A673 (cell line): Measurements from ENCODE around the gene RAB3A. TPM values are rescaled to one million over a fixed set of nuclear protein-coding genes. Genes with fewer than 3 reads are reported as not detected.

Source experiments
- BruUV-seq: library from RNA; stranded (reverse); fragments of 400-500 nt; replicated peaks from 2 replicates; lab custom pipeline; 2021; lab: Mats Ljungman, UMichigan
- CTCF ChIA-PET: fragments of 300-600 bp; sonication (Branson Sonifier 250); formaldehyde crosslinking; loops from one replicate; lab custom pipeline; 2022; ENCODE audit warnings: antibody characterized with exemption; lab: Charles Lee
- POLR2A ChIA-PET: fragments of 300-600 bp; sonication (Branson Sonifier 250); formaldehyde crosslinking; loops from one replicate; lab custom pipeline; 2022; ENCODE audit warnings: antibody characterized with exemption; ENCODE audit not compliant: low non-redundant PET; lab: Charles Lee
- DNase-seq: peaks from one replicate; pipeline ENCODE4 v3.0.0-alpha.2; 2015; ENCODE audit warnings: low spot score
- H3K27ac ChIP-seq: fragments of 200-600 bp; sonication (generic); 2 replicates; pipeline ENCODE4 v1.5.1; 2016; ENCODE audit warnings: mixed run types, low read depth, mild to moderate bottlenecking, mixed read lengths, antibody characterized with exemption, low read length; ENCODE audit not compliant: poor library complexity, severe bottlenecking
- H3K27me3 ChIP-seq: fragments of 200-600 bp; sonication (generic); replicated peaks from 2 replicates; pipeline ENCODE4 v1.6.1; 2017; ENCODE audit warnings: mixed run types, low read depth, mild to moderate bottlenecking, mixed read lengths, antibody characterized with exemption, low read length; ENCODE audit not compliant: insufficient read depth, poor library complexity
- H3K36me3 ChIP-seq: fragments of 200-600 bp; sonication (generic); 2 replicates; pipeline ENCODE4 v1.6.1; 2016; ENCODE audit warnings: mixed run types, mild to moderate bottlenecking, mixed read lengths, antibody characterized with exemption, low read length; ENCODE audit not compliant: insufficient read depth, poor library complexity, severe bottlenecking
- H3K4me1 ChIP-seq: fragments of 200-600 bp; sonication (generic); 2 replicates; pipeline ENCODE4 v1.6.1; 2017; ENCODE audit warnings: mixed run types, mild to moderate bottlenecking, mixed read lengths, antibody characterized with exemption, low read length; ENCODE audit not compliant: insufficient read depth, poor library complexity, severe bottlenecking
- H3K4me3 ChIP-seq: fragments of 200-600 bp; sonication (generic); 2 replicates; pipeline ENCODE4 v1.5.1; 2016; ENCODE audit warnings: low read depth, mixed run types, mild to moderate bottlenecking, mixed read lengths, low read length; ENCODE audit not compliant: poor library complexity, severe bottlenecking
- H3K9me3 ChIP-seq: fragments of 200-600 bp; sonication (generic); 2 replicates; pipeline ENCODE4 v1.6.1; 2016; ENCODE audit warnings: mixed run types, low read depth, mild to moderate bottlenecking, mixed read lengths, antibody characterized with exemption, low read length; ENCODE audit not compliant: poor library complexity, severe bottlenecking
- CTCF ChIP-seq: fragments of 300-800, 200-600 bp; sonication (generic); conservative IDR thresholded peaks from 2 replicates; pipeline ENCODE4 v1.5.1; 2017; ENCODE audit warnings: low read depth, mild to moderate bottlenecking, antibody characterized with exemption, low read length, moderate library complexity, mixed read lengths
- EZH2 ChIP-seq: fragments of 200-600 bp; sonication (generic); IDR thresholded peaks from 2 replicates; pipeline ENCODE4 v1.6.1; 2017; ENCODE audit warnings: borderline replicate concordance, low read depth, mild to moderate bottlenecking, mixed read lengths, antibody characterized with exemption, low read length; ENCODE audit not compliant: poor library complexity, severe bottlenecking
- intact Hi-C: fragments of 100-400 bp; cut with micrococcal nuclease; formaldehyde crosslinking; loops from one replicate; pipeline ENCODE4 v1.10.0; 2022; ENCODE audit not compliant: unreplicated experiment
- total RNA-seq: library from RNA; stranded (reverse); gene quantifications from 2 replicates; pipeline ENCODE4 v1.2.3, GENCODE V29; 2021

The RAB3A gene
- total RNA-seq, 1 experiment from 2014 or later, result 2.9 TPM

GRCh38 chr19:18152817-18153555 lies 50.9 kb downstream of the RAB3A start, which contains the start of gene PIK3R2:
PIK3R2 (plus strand) TSS chr19:18153163; CDS start chr19:18155880, 2,717 bp downstream.
- BruUV-seq, result no TSS peak
- CTCF ChIA-PET, result interaction anchor here (0.6 to 2.0 kb wide), 3 partner anchors 8 to 658 kb away, joined by 3 to 11 read pairs (median 3); no protein-coding TSS in a partner anchor
- POLR2A ChIA-PET, result interaction anchor here (0.6 kb wide), 1 partner anchor 633 kb away, joined by 7 read pairs; no protein-coding TSS in a partner anchor
- peak; percentile 99 for DNase-seq
- Histone ChIP-seq H3K36me3 (peaks cover 10% of the 10 kb centered on the region), H3K9me3 (no peaks in the 10 kb centered on the region), H3K27me3 (no peaks in the 10 kb centered on the region), H3K4me1 (peaks cover 7% of the 10 kb centered on the region), H3K4me3 (peak within 1 kb of the TSS; percentile 96), H3K27ac (peak within 1 kb of the TSS; percentile 93)
- intact Hi-C loops, result loop anchor here (2.0 to 5.0 kb wide), 4 partner anchors 40 to 169 kb away; partner anchors contain the start of genes ARRDC2, LSM4 and MPV17L2
- TF ChIP-seq CTCF (peak; percentile 48; the same call in 1 of the 2 replicates), EZH2 (no peak)

GRCh38 chr19:18152442-18152816 lies 51.4 kb downstream of the RAB3A start:
- ChIA-PET CTCF (interaction anchor here (0.6 to 2.0 kb wide), 3 partner anchors 9 to 658 kb away, joined by 3 to 11 read pairs (median 3); no protein-coding TSS in a partner anchor), POLR2A (interaction anchor here (0.6 to 0.7 kb wide), 2 partner anchors 293 to 634 kb away, joined by 5 to 7 read pairs; no protein-coding TSS in a partner anchor)
- intact Hi-C loops, result loop anchor here (2.0 to 5.0 kb wide), 4 partner anchors 40 to 170 kb away; partner anchors contain the start of genes ARRDC2, LSM4 and MPV17L2
- Histone ChIP-seq H3K27me3 (no peaks in the 10 kb centered on the region), H3K9me3 (no peaks in the 10 kb centered on the region), H3K4me3 (peak overlapping the region; percentile 96), H3K27ac (peak overlapping the region; percentile 93), H3K4me1 (peaks cover 7% of the 10 kb centered on the region), H3K36me3 (peaks cover 10% of the 10 kb centered on the region)
- BruUV-seq, result TSS peak; percentile 90
- peak; percentile 77 for TF ChIP-seq CTCF
- TF ChIP-seq EZH2, result no peak
- peak; percentile 98 for DNase-seq

GRCh38 chr19:18150776-18151624 lies 52.8 kb downstream of the RAB3A start:
- intact Hi-C loops, result loop anchor here (5.0 kb wide), 3 partner anchors 39 to 171 kb away; partner anchors contain the start of genes ARRDC2 and LSM4
- no peak overlapping the region for H3K4me3 ChIP-seq
- ChIA-PET POLR2A (no interaction called here), CTCF (interaction anchor here (2.0 kb wide), 1 partner anchor 38 kb away, joined by 11 read pairs; no protein-coding TSS in a partner anchor)
- DNase-seq, result no peak
- H3K27me3 ChIP-seq, result no peaks in the 10 kb centered on the region
- H3K36me3 ChIP-seq, result peaks cover 4% of the 10 kb centered on the region
- TF ChIP-seq CTCF (no peak), EZH2 (no peak)
- peaks cover 7% of the 10 kb centered on the region for H3K4me1 ChIP-seq
- H3K27ac ChIP-seq, result no peak overlapping the region
- BruUV-seq, result no TSS peak
- no peaks in the 10 kb centered on the region for H3K9me3 ChIP-seq
